ENCODE data around the gene CPA4.
"Not testable (repeated sequence)": the region's sequence is repeated elsewhere in the genome, so short reads cannot be mapped to it uniquely, and the experiment has no call there.

Gene CPA4, protein sequence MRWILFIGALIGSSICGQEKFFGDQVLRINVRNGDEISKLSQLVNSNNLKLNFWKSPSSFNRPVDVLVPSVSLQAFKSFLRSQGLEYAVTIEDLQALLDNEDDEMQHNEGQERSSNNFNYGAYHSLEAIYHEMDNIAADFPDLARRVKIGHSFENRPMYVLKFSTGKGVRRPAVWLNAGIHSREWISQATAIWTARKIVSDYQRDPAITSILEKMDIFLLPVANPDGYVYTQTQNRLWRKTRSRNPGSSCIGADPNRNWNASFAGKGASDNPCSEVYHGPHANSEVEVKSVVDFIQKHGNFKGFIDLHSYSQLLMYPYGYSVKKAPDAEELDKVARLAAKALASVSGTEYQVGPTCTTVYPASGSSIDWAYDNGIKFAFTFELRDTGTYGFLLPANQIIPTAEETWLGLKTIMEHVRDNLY

DNA sequence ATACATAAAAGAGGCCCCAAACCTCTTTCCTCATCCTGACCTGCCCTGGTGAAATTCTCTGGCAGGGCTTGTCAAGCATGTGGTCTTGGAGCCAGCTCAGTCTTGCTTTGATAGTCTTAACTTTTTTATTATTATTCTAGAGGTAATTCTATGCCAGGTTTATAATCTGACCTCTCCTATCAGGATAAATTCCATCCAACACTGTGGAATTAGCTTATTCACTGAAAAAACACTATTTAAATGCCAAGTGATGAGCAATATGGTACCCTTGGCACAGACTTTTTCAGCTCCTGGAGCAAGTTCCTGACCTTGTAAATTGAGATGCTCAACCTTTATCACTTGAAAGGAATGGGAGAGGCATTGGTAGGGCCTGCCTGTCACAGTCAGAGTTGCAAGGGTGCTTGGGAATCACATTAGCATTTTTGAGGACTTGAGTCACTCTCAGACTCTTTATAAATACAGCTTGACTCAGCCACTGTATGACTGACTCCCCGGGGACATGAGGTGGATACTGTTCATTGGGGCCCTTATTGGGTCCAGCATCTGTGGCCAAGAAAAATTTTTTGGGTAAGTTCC lies at the start of gene CPA4:
Gene CPA4 (plus strand): TSS at position 480 of the 576 bp plus-strand sequence. CDS start 20 bp downstream, at position 500.
- peak; percentile 100 for DNase-seq

DNA sequence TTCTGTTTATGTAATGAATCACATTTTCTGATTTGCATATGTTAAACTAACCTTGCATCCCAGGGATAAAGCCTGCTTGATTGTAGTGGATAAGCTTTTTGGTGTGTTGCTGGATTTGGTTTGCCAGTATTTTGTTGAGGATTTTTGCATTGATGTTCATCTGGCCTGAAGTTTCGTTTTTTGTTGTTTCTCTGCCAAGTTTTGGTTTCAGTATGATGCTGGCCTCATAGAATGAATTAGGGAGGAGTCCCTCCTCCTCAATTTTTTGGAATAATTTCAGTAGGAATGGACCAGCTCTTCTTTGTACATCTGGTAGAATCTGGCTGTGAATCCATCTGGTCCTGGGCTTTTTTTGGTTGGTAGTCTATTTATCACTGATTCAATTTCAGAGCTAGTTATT lies 49.5 kb upstream of the CPA4 start:
- DNase-seq: not testable (repeated sequence)

DNA sequence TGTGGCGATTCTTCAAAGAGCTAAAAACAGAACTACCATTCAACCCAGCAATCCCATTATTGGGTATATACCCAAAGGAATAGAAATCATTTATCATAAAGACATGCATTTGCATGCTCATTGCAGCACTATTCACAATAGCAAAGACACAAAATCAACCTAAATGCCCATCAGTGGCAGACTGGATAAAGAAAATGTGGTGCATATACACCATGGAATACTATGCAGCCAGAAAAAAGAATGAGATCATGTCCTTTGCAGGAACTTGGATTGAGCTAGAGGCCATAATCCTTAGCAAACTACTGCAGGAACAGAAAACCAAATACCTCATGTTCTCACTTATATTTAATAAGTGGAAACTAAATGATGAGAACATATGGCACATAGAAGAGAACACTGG lies 46.5 kb upstream of the CPA4 start:
- DNase-seq: not testable (repeated sequence)

DNA sequence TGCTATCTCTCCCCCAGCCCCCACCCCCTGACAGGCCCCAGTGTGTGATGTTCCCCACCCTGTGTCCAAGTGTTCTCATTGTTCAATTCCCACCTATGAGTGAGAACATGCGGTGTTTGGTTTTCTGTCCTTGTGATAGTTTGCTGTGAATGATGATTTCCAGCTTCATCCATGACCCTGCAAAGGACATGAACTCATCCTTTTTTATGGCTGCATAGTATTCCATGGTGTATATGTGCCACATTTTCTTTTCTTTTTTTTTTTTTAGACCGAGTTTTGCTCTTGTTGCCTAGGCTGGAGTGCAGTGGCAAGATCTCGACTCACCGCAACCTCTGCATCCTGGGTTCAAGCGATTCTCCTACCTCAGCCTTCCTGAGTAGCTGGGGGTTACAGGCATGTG lies 44.1 kb upstream of the CPA4 start:
- DNase-seq: not testable (repeated sequence)

DNA sequence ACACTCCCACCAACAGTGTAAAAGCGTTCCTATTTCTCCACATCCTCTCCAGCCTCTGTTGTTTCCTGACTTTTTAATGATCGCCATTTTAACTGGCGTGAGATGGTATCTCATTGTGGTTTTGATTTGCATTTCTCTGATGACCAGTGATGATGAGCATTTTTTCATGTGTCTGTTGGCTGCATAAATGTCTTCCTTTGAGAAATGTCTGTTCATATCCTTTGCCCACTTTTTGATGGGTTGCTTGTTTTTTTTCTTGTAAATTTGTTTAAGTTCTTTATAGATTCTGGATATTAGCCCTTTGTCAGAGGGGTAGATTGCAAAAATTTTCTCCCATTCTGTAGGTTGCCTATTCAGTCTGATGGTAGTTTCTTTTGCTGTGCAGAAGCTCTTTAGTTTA lies 43.3 kb upstream of the CPA4 start:
- DNase-seq: not testable (repeated sequence)

DNA sequence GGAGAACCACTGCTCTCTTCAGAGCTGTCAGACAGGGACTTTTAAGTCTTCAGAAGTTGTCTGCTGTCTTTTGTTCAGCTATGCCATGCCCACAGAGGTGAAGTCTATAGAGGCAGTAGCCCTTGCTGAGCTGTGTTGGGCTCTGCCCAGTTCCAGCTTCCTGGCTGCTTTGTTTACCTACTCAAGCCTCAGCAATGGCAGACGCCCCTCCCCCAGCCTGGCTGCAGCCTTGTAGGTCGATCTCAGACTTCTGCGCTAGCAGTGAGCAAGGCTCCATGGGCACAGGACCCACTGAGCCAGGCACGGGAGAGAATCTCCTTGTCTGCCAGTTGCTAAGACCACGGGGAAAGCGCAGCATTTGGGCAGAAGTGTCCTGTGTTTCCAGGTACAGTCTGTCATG lies 38.4 kb upstream of the CPA4 start:
- no peak for DNase-seq

DNA sequence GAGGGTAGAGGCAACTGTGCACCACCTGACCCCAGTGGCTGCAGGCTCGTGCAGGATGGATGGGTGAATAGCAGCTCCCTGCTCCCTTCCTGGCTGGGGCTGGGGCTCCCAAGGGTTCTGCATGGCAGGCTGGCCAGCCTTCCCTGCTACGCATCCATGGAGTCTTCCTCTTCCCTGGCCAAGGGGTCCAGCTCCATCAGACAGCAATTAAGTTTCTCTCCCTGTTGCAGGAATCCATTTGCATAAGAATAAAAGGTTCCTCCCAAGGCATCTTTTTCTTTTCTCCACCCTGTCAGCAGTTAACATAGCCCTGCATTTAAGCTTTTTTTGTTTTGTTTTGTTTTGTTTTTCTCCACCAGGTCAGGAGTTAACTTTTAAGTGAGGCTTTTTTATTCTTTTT lies 36.3 kb upstream of the CPA4 start:
- no peak for DNase-seq

DNA sequence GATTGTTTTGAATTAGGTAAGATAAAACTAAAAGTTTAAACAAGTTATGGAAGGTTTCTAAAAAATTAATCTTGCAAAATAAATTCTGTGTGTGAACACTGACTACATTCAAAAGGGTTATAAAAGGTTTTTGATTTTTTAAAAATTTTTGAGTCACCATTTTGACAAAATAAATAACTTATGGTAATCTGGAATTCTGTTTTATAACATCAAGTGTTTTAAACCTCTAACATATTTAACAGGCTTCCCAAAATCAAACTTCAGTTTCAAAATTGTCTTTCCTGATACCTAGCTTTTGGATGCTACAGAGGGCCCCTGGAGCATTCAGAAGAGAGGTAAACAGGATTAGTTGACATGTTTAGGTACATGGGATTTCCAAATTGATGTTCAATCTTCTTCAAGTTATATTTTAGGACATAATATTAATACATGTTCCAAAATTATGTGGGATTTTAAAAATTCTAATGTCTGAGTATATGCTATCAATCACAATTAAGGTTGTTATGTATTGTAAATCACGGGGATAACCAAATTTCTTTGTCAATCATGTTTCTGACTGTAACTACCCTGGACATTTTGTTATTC lies 34.4 kb upstream of the CPA4 start:
- DNase-seq: no peak

DNA sequence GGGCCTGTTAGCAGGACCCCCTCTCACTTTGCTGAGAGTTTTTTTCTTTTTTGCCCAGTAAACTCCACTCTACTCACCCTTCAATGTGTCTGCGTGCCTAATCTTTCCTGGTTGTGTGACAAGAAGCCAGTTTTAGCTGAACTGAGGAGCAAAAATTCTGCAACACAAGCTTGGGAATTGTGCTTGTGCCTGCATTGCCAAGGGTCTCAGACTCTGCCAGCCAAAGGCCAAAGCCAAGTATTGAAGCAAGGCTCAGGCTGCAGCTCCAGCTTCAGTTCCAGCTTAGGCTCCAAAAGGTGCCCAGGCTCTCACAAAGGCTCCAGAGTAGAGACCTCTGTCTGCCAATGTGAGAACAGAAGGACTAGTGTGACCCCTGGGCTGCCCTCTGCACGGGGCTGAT lies 30.5 kb upstream of the CPA4 start:
- no peak for DNase-seq

DNA sequence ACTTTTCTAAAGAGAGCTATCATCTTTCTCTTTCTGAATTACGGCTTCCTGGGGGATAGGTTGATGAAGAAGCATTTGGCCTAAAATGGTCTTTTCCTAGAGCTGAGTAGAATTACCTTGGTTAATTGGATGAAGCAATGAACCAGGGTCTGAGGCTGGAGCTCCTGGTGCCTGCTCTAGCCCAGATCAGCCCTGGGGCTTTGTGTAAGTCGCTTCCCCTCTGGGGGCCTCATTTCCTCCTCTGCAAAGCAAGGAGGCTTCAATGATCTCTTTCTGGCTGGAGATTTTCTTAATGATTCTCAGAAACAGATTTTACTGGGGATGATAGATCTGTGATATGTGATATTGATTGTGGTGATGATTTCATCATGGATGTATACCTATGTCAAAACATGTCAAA lies 29.8 kb upstream of the CPA4 start:
- no peak for DNase-seq

DNA sequence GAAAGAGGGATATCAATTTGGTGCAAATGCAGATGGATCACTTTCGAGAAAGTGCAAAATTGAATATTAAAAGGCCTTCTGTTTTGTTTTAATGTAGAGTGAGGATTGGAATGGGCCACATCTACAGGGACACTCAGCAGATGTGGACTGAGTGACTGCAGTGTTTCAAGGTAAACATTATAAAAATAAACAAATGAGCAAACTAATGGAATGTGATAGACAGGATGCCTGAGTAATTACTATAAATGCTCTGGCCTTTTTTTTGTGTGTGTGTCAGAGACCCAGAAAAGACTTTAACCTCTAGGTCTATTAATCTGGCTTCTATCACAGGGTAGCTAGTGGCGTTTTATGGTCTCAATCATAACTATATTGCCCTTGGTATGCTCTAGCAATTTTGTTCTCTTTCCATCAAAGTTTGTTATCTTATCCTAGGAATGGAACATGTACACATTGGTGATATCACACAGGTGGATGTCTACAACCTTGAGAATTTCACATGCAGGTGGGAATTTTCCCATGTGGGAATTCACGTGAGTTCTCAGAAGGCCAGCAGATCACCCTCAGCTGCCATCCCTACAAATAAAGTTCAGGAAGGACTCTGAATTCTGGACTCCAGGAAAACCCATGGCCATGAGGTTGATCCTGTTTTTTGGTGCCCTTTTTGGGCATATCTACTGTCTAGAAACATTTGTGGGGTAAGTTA lies 26.6 kb upstream of the CPA4 start, which contains the start of gene CPA2:
Gene CPA2 (plus strand): TSS at position 606 of the 703 bp plus-strand sequence. CDS start 19 bp downstream, at position 625.
- DNase-seq: no peak

DNA sequence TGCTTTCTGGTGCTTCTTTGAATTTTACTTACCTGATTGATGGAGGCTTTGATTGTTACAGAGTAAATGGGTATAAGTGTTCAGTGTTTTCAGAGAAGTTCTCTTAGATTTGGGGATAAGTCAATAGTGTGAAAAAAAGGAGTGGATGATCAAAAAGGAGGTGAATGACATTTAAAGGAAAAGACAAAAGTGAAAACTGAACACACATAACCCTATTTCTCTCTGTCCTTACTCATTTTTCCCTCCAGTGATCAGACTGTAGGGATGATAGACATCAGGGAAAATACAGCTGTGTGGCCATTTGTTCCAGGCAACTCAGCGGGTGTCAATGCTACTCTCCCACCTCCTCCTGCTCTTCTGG lies 26.0 kb upstream of the CPA4 start:
- DNase-seq: no peak

DNA sequence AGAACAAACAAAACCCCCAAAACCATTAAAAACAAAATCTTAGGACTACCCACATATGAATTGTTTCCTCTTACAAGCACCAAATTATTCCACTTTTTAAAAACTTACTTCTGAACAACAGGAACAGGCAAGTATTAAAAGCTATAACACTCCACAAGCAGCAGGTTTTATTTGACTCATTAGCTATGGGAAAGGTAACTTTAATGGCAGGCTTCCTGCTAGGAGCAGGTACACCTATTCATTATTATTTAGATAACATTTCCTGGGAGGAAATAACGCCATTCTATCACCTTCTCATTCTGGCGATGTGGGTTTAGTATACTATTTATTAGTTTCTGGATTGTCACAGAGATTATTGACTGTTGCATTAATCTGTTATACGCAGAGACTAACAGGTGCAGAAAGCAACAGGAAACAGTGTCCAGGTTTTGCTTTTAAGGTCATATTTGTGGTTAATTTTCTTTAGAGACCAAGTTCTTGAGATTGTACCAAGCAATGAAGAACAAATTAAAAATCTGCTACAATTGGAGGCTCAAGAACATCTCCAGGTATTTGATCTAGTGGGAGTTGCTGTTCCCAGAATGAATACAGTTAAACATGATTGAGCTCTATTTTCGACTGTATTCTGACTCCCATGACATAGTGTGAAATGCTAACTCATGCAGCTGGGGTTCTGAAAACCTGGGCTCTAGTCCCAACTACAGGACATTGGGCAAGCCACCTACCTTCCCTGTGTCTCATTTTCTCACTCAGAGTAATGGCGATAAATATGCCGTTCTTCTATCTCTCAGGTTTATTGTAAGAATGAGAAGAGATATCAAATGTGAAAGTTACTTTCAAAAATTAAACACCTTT lies 24.3 kb upstream of the CPA4 start:
- DNase-seq: no peak

DNA sequence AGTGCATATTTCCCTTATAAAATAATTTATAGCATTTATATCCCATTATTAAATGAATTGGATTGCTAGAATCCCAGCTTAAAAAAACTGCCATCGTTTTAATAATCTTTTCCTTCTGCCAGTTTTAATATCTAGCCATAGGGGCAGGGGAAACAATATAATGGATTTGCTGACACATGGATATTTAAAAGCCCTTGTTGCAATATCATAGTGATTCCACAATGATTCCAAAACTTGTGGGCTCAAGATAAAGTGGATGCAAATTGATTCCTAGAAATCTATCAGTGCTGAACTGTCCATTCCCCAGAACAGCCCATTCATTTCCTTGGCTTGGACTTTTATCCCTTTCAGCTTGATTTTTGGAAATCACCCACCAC lies 23.7 kb upstream of the CPA4 start:
- DNase-seq: no peak

DNA sequence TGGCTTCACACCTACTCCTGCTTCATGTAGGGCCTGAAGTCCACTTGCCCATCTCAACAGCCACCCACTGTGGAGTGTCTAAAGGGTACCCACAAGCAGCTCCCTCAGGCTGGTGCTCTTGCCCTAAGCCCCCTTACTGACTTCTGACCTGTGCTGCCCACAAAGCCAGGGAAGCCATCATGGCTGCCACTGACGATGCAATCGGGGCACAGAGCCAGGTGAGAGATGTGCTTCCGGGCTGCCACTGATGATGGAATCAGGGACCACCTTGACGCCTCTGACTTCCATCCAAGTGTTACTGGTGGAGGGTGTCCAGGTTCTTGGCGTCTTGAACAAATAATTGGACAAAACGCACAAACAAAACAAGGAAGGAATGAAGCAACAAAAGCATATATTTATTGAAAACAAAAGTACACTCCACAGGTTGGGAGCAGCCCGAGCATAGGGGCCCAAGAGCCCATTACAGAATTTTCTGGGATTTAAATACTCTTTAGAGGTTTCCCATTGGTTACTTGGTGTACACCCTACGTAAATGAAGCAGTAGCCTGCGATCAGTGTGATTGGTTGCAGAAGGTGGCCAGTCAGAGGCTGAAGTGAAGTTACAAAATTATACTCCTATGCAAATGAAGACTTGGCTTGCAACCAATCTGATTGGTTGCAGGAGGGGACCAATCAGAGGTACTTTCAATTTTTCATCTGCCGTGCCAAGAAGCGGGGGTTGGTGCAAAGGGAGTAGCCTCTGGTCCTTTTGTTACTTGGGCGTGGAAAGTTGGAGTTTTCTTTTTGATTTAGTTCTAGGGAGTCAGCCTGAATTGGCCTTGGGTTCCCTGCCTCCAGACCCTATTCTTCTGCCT lies 21.8 kb upstream of the CPA4 start:
- no peak for DNase-seq

DNA sequence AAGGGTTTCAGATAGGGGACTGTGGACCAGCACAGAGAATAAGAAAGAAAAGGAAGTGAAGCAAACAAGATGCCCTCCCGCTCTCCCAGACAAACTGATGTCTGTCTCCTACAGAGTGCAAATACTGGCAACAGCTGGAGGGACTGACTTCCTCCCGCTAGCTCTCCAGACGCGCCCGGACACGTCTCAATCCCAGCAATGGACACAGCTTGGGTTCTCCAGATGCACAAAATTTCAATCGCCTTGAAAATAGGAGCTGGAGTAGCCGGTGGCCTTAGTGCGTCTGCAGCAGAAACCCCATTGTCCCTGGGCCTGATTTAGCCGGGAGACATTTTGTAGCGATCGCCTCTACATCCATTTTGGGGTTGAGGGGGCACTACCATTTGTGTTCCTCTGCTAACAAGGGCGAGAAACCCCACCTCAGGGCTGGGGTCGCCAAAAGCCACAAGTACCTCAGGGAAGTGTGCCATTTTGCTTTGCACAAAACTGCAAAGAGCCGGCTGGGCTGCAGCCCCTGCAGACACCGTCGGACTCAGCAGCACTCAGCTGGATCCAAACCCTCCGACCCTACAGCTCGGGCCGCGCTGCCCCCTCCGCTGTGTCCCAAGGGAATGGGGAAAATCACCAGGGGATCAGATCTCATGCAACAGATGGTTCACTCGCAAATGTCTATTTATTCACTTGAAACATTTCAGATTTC lies 20.4 kb upstream of the CPA4 start:
- DNase-seq: no peak

DNA sequence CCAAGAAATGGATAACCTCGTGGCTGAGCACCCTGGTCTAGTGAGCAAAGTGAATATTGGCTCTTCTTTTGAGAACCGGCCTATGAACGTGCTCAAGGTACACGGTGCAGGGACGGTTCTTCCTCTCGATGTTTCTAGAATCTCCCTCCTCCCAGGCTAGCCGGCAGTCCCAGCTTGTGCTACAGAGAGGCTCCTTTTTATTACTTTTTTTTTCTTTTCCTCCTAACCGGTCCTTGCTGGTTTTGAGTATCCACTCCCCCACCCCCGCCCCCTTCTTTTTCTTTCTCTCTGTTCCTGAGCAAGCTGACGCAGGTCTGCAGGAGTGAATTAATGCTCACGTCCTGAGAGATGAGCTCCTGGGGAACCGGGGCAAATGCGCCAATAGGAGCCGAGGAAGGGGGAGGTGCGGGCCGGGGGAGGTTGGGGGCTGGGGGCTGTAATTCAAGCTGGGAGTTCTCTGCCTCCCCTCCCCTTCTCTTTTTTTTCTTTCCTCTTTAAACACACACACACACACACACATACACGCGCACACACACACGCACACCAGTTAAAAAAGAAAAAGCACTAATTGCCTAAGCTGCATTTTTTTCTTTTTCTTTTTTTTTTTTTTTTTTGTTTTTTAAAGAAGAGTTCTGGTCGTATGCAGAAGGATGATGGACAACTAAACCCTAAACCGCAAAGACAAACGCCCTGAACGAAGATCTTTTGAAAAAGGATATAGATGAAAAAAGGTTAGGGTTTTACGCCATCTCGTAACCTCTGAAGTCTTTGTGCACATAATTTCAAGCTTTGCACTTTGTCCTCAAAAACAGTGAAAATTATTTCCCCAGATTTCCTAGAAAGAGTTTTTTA lies 19.7 kb upstream of the CPA4 start:
- peak; percentile 88 for DNase-seq

DNA sequence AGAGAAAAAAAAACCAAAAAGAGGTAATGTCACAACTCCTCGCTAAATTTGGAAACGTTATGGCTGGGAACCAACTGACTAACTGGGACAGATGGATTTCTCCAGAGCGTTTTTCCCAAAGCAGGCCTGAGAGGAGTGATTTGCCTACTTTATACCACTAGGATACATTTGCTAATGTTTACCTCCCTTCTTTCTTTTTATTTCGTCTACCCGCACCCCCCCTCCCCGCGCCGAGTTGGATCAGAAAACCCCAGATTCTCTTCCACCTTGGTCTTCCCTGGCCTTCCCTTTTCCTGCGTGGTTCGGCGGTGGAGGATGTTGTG lies 19.1 kb upstream of the CPA4 start:
- DNase-seq: peak; percentile 82

DNA sequence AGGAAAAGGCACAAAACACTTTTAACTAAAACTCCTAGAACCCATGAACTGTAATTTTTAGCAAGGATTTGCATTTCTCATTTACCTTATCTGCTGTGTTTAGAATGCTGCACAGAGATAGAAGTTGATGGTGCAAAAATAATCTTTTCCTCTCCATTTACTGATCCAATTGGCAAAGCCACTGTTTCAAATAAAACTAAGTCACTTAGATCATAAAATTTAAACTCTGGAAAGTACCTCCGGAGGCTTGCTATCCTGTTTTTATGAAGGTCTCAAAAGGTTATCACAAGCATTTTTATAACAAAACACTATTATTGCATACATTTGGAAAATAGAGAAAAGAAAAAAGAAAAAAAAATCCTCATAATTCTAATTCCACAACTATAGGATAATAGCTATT lies 18.7 kb upstream of the CPA4 start:
- DNase-seq: no peak

DNA sequence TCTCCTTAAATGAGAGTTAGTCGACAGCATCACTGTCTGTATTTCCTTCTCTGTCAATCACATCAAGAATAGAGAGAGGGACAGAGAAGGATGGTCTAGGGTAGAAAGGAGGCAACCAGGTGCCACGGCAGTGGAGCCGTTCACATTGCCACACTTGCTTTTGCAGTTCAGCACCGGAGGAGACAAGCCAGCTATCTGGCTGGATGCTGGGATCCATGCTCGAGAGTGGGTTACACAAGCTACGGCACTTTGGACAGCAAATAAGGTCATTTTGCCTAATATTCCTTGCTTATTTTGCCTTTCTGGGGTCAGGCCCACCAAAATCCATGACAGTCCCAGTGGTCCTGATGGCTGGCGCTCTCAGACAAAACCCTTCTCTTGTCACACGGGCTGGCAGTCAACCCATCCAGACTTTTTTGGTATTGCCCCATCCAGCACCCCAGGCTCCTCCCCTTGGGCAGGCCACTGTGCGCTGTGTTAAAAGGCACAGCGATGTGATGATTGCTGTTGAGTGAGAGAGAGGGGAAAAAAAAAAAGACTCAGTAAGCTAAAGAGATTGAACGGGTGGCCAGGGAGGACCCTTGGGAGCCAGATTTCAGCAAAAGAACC lies 17.9 kb upstream of the CPA4 start:
- DNase-seq: peak; percentile 36

Measured in fibroblast of skin of right biceps (primary cell).